ENCODE results near the gene HKDC1.
A peak's percentile ranks its signal among the peaks of the same experiment; 100 is the strongest.

The HKDC1 gene

DNA sequence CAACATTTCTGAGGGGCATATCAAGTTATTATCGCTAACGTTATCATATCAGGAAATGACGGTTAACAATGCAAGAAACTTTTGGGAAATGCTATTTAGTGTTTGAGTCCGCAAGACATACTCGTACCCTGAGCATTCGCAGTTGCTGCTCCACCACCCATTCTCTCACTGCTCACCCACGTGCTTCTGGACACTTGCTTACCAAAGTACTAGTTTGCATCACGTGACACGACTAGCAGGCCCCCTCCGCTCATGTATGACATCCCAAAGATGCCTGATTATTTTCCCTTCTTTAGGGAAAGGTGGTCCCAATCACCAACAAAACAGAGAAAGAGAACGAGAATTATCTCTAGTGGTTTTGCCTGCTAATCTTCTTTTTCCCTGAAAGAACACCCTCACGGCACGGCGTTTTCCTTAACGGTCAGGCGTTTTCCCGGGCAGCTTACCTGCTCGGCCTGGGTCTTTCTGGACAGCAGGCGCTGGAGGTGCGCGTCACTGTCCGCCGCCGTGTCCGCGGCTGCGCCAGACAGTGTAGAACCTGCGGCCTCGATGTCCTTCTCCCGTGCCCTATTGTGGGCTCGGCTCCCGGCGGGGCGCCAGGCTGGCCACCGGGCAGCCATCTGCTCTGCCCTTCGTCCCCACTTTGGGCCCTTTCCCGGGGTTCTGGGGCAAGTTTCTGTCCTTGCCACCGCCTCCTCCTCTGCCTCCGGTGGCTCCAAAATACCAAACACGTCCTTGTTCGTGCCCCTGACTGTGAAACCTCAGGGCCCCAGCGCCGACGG is 40.2 kb upstream of the HKDC1 start, which contains the start of gene SUPV3L1:
SUPV3L1 (plus strand) TSS at position 492 of the 782 bp plus-strand sequence; CDS start at position 550, 58 bp downstream.
- TF ChIP-seq POLR2AphosphoS5 (IDR thresholded peaks at IDR 0.05; ENCODE audit: low read depth, low read length) (peak; percentile 86), FOXP2 (optimal IDR thresholded peaks at IDR 0.05; ENCODE audit: borderline replicate concordance, extremely low read depth, extremely low read length, insufficient read depth) (no peak), TAF1 (IDR thresholded peaks at IDR 0.05; ENCODE audit: borderline replicate concordance, insufficient read depth, low read length) (peak; percentile 75; the same call in 1 of the 2 replicates), SIN3A (IDR thresholded peaks at IDR 0.05; ENCODE audit: borderline replicate concordance, insufficient read depth, low read length) (peak; percentile 97)
- TF ChIP-seq, protein P1, sequence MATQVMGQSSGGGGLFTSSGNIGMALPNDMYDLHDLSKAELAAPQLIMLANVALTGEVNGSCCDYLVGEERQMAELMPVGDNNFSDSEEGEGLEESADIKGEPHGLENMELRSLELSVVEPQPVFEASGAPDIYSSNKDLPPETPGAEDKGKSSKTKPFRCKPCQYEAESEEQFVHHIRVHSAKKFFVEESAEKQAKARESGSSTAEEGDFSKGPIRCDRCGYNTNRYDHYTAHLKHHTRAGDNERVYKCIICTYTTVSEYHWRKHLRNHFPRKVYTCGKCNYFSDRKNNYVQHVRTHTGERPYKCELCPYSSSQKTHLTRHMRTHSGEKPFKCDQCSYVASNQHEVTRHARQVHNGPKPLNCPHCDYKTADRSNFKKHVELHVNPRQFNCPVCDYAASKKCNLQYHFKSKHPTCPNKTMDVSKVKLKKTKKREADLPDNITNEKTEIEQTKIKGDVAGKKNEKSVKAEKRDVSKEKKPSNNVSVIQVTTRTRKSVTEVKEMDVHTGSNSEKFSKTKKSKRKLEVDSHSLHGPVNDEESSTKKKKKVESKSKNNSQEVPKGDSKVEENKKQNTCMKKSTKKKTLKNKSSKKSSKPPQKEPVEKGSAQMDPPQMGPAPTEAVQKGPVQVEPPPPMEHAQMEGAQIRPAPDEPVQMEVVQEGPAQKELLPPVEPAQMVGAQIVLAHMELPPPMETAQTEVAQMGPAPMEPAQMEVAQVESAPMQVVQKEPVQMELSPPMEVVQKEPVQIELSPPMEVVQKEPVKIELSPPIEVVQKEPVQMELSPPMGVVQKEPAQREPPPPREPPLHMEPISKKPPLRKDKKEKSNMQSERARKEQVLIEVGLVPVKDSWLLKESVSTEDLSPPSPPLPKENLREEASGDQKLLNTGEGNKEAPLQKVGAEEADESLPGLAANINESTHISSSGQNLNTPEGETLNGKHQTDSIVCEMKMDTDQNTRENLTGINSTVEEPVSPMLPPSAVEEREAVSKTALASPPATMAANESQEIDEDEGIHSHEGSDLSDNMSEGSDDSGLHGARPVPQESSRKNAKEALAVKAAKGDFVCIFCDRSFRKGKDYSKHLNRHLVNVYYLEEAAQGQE (IDR thresholded peaks at IDR 0.05; ENCODE audit: insufficient read depth in 1 of 2, low read depth in 2 of 2, low read length in 2 of 2): no peak

DNA sequence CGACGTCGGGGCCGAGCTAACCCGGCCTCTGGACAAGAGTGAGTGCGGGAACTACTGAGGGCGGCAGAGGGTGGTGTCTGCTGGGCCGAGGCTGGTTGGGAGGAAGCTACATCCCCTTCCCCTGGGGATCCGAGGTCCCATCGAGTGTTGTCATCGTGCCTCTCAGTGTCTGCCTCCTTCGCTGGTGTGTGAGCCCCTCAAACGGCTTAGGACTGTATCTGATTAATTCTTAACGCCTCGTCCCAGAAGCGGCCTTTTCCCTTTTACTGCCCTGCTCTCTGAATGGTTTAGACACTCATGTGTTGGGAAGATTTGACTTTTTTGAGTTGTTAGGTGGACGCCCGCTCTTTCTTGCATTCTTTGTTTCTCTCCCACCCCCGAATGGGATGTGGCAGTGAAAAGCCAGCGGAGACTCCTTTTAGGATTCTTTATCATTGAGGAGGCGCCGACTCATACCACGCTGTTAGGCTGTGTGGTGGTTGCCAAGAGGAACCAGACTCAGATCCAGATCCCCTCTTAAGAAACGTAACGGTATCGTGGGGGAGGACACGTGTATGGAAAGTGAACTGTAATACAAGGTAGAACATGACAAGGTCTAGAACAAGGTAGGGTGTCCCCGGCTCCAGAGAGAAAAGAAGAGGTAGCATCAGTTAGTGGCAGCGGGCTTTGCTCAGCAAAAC is 39.5 kb upstream of the HKDC1 start:
- TF ChIP-seq TAF1 (IDR thresholded peaks at IDR 0.05; ENCODE audit: borderline replicate concordance, insufficient read depth, low read length) (no peak), FOXP2 (optimal IDR thresholded peaks at IDR 0.05; ENCODE audit: borderline replicate concordance, extremely low read depth, extremely low read length, insufficient read depth) (no peak), POLR2AphosphoS5 (IDR thresholded peaks at IDR 0.05; ENCODE audit: low read depth, low read length) (no peak)
- TF ChIP-seq, protein P1 (IDR thresholded peaks at IDR 0.05; ENCODE audit: insufficient read depth in 1 of 2, low read depth in 2 of 2, low read length in 2 of 2): no peak

DNA sequence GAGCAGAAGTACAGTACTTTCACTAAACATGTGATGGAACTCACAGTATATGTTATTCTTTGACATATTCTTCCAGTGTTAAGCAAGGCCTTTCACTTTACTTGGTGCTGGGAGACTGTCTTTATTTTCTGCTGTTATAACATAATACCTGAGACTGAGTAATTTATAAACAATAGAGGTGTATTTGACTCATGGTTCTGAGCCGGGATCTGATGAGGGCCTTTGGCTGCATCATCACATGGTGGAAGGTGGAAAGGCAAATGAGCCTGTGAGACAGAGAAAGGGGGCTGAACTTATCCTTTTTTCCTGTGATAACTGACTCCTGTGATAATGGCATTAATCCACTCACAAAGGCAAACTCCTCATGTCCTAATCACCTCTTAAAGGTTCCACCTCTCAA is 38.7 kb upstream of the HKDC1 start:
- TF ChIP-seq FOXP2 (optimal IDR thresholded peaks at IDR 0.05; ENCODE audit: borderline replicate concordance, extremely low read depth, extremely low read length, insufficient read depth): no peak
- TF ChIP-seq POLR2AphosphoS5 (IDR thresholded peaks at IDR 0.05; ENCODE audit: low read depth, low read length): no peak
- no peak for TF ChIP-seq SIN3A (IDR thresholded peaks at IDR 0.05; ENCODE audit: borderline replicate concordance, insufficient read depth, low read length)
- TF ChIP-seq TAF1 (IDR thresholded peaks at IDR 0.05; ENCODE audit: borderline replicate concordance, insufficient read depth, low read length): no peak

DNA sequence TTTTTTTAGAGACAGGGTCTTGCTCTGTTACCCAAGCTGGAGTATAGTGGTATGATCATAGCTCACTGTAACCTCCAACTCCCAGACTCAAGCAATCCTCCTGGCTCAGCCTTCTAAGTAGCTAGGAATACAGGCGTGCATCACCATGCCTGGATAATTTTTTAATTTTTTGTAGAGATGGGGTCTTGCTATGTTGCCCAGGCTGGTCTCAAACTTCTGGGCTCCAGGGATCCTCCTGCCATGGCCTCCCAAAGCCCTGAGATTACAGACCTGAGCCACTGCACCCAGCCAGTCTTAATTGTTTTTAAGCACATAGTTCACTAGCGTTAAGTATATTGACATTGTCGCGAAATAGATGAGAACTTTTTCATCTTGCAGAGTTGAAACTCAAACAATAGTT is 38.1 kb upstream of the HKDC1 start:
- TF ChIP-seq SIN3A (IDR thresholded peaks at IDR 0.05; ENCODE audit: borderline replicate concordance, insufficient read depth, low read length): no peak
- TF ChIP-seq, protein P1 (IDR thresholded peaks at IDR 0.05; ENCODE audit: insufficient read depth in 1 of 2, low read depth in 2 of 2, low read length in 2 of 2): no peak
- TF ChIP-seq TAF1 (IDR thresholded peaks at IDR 0.05; ENCODE audit: borderline replicate concordance, insufficient read depth, low read length): no peak
- no peak for TF ChIP-seq FOXP2 (optimal IDR thresholded peaks at IDR 0.05; ENCODE audit: borderline replicate concordance, extremely low read depth, extremely low read length, insufficient read depth)
- TF ChIP-seq POLR2AphosphoS5 (IDR thresholded peaks at IDR 0.05; ENCODE audit: low read depth, low read length): no peak

DNA sequence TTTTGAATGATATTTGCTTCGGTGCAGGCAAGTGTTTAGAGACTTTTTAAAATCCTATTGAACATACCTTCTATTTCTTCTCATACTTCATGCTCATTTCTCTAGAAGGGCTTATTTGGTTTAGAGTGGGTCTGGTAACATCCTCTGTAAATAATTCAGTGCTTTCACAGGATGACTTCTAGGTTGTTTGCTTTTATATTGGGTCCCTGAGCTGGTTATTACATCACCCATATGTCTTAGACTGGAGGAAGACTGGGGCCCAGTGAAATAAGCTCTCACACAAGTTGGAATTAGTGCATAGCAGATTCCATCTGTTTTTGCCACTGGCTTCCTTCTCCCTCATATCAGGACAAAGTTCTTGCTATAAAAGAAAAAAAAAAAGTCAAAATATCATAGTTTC is 33.6 kb upstream of the HKDC1 start:
- TF ChIP-seq SIN3A (IDR thresholded peaks at IDR 0.05; ENCODE audit: borderline replicate concordance, insufficient read depth, low read length) (no peak), TAF1 (IDR thresholded peaks at IDR 0.05; ENCODE audit: borderline replicate concordance, insufficient read depth, low read length) (no peak), POLR2AphosphoS5 (IDR thresholded peaks at IDR 0.05; ENCODE audit: low read depth, low read length) (no peak), FOXP2 (optimal IDR thresholded peaks at IDR 0.05; ENCODE audit: borderline replicate concordance, extremely low read depth, extremely low read length, insufficient read depth) (no peak)
- TF ChIP-seq, protein P1 (IDR thresholded peaks at IDR 0.05; ENCODE audit: insufficient read depth in 1 of 2, low read depth in 2 of 2, low read length in 2 of 2): no peak

Measured in PFSK-1 (cell line).